Fibroblast of the aortic adventitia (primary cell): ENCODE results near the gene GNGT1. TPM values are rescaled to one million over a fixed set of nuclear protein-coding genes. Genes with fewer than 3 reads are reported as not detected.
A peak's percentile ranks its signal among the peaks of the same experiment; 100 is the strongest.

Source experiments
- DNase-seq: peaks from one replicate; pipeline ENCODE4 v3.0.0-alpha.2; 2010; ENCODE audit warnings: low read depth
- H3K4me3 ChIP-seq: 2 replicates; pipeline ENCODE4 v1.5.1; 2011; ENCODE audit warnings: low read depth, mild to moderate bottlenecking, control low read depth, low read length, moderate library complexity
- CTCF ChIP-seq: IDR thresholded peaks from 2 replicates; pipeline ENCODE4 v1.5.1; 2011; ENCODE audit warnings: mild to moderate bottlenecking, low read length, control low read depth, inconsistent platforms; ENCODE audit not compliant: insufficient read depth
- total RNA-seq: library from RNA; depleted of rRNA; stranded (reverse); fragments of >200 nt; gene quantifications from 2 replicates; pipeline ENCODE4 v1.2.3, GENCODE V29; 2012; ENCODE audit warnings: low replicate concordance

The GNGT1 gene
- total RNA-seq, 1 donor: not detected

- DNase-seq: no peak
- H3K4me3 ChIP-seq: no peak overlapping the region
- no peak for TF ChIP-seq CTCF
Observed at GRCh38 chr7:93938293-93938692, 31.9 kb downstream of the GNGT1 start.

GRCh38 chr7:93941945-93942344 lies 35.6 kb downstream of the GNGT1 start:
- TF ChIP-seq CTCF: no peak
- DNase-seq: no peak
- no peak overlapping the region for H3K4me3 ChIP-seq

- DNase-seq: no peak
- no peak for TF ChIP-seq CTCF
- H3K4me3 ChIP-seq: no peak overlapping the region
Observed at GRCh38 chr7:93943816-93944540, 37.6 kb downstream of the GNGT1 start.

- DNase-seq: peak; percentile 27
- no peak for TF ChIP-seq CTCF
- H3K4me3 ChIP-seq: no peak overlapping the region
Observed at GRCh38 chr7:93944673-93945072, 38.3 kb downstream of the GNGT1 start.

- DNase-seq: no peak
- no peak overlapping the region for H3K4me3 ChIP-seq
- no peak for TF ChIP-seq CTCF
Observed at GRCh38 chr7:93945083-93945482, 38.7 kb downstream of the GNGT1 start.

GRCh38 chr7:93945756-93946535 lies 39.6 kb downstream of the GNGT1 start:
- no peak for DNase-seq
- H3K4me3 ChIP-seq: no peak overlapping the region
- no peak for TF ChIP-seq CTCF

- no peak for DNase-seq
- no peak for TF ChIP-seq CTCF
- no peak overlapping the region for H3K4me3 ChIP-seq
Observed at GRCh38 chr7:93948106-93948505, 41.7 kb downstream of the GNGT1 start.
